Panc1 (cell line): ENCODE results near the gene DEDD2. TPM values are rescaled to one million over a fixed set of nuclear protein-coding genes. Genes with fewer than 3 reads are reported as not detected.

Experiments used
- ATAC-seq: fragments of 200-7000 bp; cut with Tn5 transposase; 2 replicates; pipeline ENCODE4 v1.9.1; 2020; ENCODE audit warnings: mild to moderate bottlenecking, moderate library complexity
- BruUV-seq: library from RNA; stranded (reverse); fragments of 400-500 nt; replicated peaks from 2 replicates; lab custom pipeline; 2021; lab: Mats Ljungman, UMichigan
- CTCF ChIA-PET: fragments of 300-600 bp; sonication (Branson Sonifier 250); formaldehyde crosslinking; loops from one replicate; lab custom pipeline; 2022; ENCODE audit warnings: antibody characterized with exemption; lab: Charles Lee
- POLR2A ChIA-PET: fragments of 300-600 bp; sonication (Branson Sonifier 250); formaldehyde crosslinking; loops from one replicate; lab custom pipeline; 2022; ENCODE audit warnings: antibody characterized with exemption; lab: Charles Lee
- DNase-seq: peaks from one replicate; pipeline ENCODE4 v3.0.0-alpha.2; 2010; ENCODE audit warnings: low read depth, low spot score
- H3K27ac ChIP-seq: 2 replicates; pipeline ENCODE4 v1.5.1; 2011; ENCODE audit warnings: mild to moderate bottlenecking, low read length, inconsistent platforms
- H3K27me3 ChIP-seq: fragments of 200-500 bp; sonication (Bioruptor generic); 2 replicates; pipeline ENCODE4 v1.6.0; 2014; ENCODE audit warnings: low read length, inconsistent platforms; ENCODE audit not compliant: control insufficient read depth, insufficient read depth
- H3K36me3 ChIP-seq: fragments of 200-500 bp; sonication (Bioruptor generic); 2 replicates; pipeline ENCODE4 v1.5.1; 2014; ENCODE audit warnings: inconsistent platforms, mild to moderate bottlenecking, low read length, moderate library complexity; ENCODE audit not compliant: control insufficient read depth, insufficient read depth
- H3K4me1 ChIP-seq: 2 replicates; pipeline ENCODE4 v1.5.1; 2011; ENCODE audit warnings: inconsistent platforms, mild to moderate bottlenecking, low read length, moderate library complexity; ENCODE audit not compliant: control insufficient read depth, insufficient read depth
- H3K4me3 ChIP-seq, 2 experiments: 2 replicates each; pipeline ENCODE4 v1.5.1; 2011 to 2012; ENCODE audit warnings: low read depth in 2 of 2, low read length in 2 of 2, mild to moderate bottlenecking in 2 of 2, inconsistent platforms in 1 of 2, moderate library complexity in 1 of 2
- H3K9me3 ChIP-seq: fragments of 200-500 bp; sonication (Bioruptor generic); 2 replicates; pipeline ENCODE4 v1.5.1; 2014; ENCODE audit warnings: low read depth, mild to moderate bottlenecking, inconsistent platforms, low read length, moderate library complexity; ENCODE audit not compliant: control insufficient read depth, insufficient read depth
- POLR2AphosphoS5 ChIP-seq: IDR thresholded peaks from 2 replicates; pipeline ENCODE4 v1.6.1; 2012; ENCODE audit warnings: mild to moderate bottlenecking, low read depth, low read length, moderate library complexity
- SIN3A ChIP-seq: IDR thresholded peaks from 2 replicates; pipeline ENCODE4 v1.6.1; 2012; ENCODE audit warnings: low read depth, mild to moderate bottlenecking, low read length, moderate library complexity, borderline replicate concordance; ENCODE audit not compliant: insufficient read depth
- TCF7L2 ChIP-seq: IDR thresholded peaks from 2 replicates; pipeline ENCODE4 v1.6.1; 2011; ENCODE audit warnings: mild to moderate bottlenecking, low read depth, low read length, inconsistent platforms
- in situ Hi-C: cut with HindIII; loops from 2 replicates; pipeline ENCODE4 v1.10.0; 2016; ENCODE audit warnings: low sequenced_read_pairs, low pct_unique_long_range_greater_than_20kb
- intact Hi-C: fragments of 100-400 bp; cut with micrococcal nuclease; formaldehyde crosslinking; loops from one replicate; pipeline ENCODE4 v1.10.0; 2022; ENCODE audit not compliant: unreplicated experiment
- total RNA-seq: library from RNA; stranded (reverse); gene quantifications from one replicate; pipeline ENCODE4 v1.2.1, GENCODE V29; 2021; ENCODE audit not compliant: unreplicated experiment
- TF ChIP-seq, protein P1 (sequence below), 2 experiments: IDR thresholded peaks; 2 replicates each; pipeline ENCODE4 v1.6.1; 2011 to 2012; ENCODE audit warnings: low read depth in 2 of 2, control low read depth in 1 of 2, low read length in 1 of 2, mild to moderate bottlenecking in 1 of 2, moderate library complexity in 1 of 2; ENCODE audit not compliant: insufficient read depth in 1 of 2
- TF ChIP-seq, protein P2 (sequence below): fragments of 450-650 bp; IDR thresholded peaks from 2 replicates; pipeline ENCODE4 v1.5.1; 2017; ENCODE audit warnings: mild to moderate bottlenecking

The DEDD2 gene
- total RNA-seq, 1 experiment from 2014 or later: 13.2 TPM

DNA sequence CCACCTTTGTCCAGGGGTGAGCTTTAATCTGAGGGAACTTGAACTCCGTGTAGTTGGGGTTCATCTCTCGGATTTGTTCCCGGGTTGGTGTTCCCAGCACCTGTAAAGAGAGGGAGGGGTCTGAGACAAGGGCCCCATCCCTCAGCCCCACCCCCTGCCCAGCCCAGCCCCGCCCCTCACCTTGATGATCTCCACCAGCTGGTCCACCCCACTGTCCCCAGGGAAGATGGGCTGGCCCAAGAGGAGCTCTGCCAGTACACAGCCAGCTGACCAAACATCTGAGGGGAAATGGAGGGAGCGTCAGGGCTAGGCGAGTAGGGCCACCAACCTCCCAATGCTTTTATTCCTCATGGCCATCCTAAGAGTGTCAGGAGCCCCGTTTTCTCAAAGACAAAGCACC, 15.6 kb upstream of the DEDD2 start:
- H3K9me3 ChIP-seq: no peaks in the 10 kb centered on the region
- BruUV-seq: no TSS peak
- DNase-seq: no peak
- ChIA-PET POLR2A (interaction anchor here (0.5 kb wide), 1 partner anchor 1807 kb away, joined by 4 read pairs; no protein-coding TSS in a partner anchor), CTCF (interaction anchor here (0.6 kb wide), 1 partner anchor 119 kb away, joined by 4 read pairs; no protein-coding TSS in a partner anchor)
- H3K4me3 ChIP-seq: no peak overlapping the region
- TF ChIP-seq, protein P1, sequence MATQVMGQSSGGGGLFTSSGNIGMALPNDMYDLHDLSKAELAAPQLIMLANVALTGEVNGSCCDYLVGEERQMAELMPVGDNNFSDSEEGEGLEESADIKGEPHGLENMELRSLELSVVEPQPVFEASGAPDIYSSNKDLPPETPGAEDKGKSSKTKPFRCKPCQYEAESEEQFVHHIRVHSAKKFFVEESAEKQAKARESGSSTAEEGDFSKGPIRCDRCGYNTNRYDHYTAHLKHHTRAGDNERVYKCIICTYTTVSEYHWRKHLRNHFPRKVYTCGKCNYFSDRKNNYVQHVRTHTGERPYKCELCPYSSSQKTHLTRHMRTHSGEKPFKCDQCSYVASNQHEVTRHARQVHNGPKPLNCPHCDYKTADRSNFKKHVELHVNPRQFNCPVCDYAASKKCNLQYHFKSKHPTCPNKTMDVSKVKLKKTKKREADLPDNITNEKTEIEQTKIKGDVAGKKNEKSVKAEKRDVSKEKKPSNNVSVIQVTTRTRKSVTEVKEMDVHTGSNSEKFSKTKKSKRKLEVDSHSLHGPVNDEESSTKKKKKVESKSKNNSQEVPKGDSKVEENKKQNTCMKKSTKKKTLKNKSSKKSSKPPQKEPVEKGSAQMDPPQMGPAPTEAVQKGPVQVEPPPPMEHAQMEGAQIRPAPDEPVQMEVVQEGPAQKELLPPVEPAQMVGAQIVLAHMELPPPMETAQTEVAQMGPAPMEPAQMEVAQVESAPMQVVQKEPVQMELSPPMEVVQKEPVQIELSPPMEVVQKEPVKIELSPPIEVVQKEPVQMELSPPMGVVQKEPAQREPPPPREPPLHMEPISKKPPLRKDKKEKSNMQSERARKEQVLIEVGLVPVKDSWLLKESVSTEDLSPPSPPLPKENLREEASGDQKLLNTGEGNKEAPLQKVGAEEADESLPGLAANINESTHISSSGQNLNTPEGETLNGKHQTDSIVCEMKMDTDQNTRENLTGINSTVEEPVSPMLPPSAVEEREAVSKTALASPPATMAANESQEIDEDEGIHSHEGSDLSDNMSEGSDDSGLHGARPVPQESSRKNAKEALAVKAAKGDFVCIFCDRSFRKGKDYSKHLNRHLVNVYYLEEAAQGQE (IDR thresholded peaks at IDR 0.05; ENCODE audit: insufficient read depth in 1 of 2, low read depth in 2 of 2, low read length in 1 of 2): no peak
- TF ChIP-seq SIN3A (no peak), TCF7L2 (no peak), POLR2AphosphoS5 (no peak)
- TF ChIP-seq, protein P2, sequence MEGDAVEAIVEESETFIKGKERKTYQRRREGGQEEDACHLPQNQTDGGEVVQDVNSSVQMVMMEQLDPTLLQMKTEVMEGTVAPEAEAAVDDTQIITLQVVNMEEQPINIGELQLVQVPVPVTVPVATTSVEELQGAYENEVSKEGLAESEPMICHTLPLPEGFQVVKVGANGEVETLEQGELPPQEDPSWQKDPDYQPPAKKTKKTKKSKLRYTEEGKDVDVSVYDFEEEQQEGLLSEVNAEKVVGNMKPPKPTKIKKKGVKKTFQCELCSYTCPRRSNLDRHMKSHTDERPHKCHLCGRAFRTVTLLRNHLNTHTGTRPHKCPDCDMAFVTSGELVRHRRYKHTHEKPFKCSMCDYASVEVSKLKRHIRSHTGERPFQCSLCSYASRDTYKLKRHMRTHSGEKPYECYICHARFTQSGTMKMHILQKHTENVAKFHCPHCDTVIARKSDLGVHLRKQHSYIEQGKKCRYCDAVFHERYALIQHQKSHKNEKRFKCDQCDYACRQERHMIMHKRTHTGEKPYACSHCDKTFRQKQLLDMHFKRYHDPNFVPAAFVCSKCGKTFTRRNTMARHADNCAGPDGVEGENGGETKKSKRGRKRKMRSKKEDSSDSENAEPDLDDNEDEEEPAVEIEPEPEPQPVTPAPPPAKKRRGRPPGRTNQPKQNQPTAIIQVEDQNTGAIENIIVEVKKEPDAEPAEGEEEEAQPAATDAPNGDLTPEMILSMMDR: no peak
- H3K36me3 ChIP-seq: 0 out of 2 replicates have a peak, but pooled peaks cover 5% of the 10 kb centered on the region
- intact Hi-C loops (no loop called here), in situ Hi-C loops (no loop called here)
- no peak overlapping the region for H3K27ac ChIP-seq
- peaks cover 8% of the 10 kb centered on the region; the same call in 1 of the 2 replicates for H3K4me1 ChIP-seq
- H3K27me3 ChIP-seq: no peaks in the 10 kb centered on the region
- no peak for ATAC-seq

DNA sequence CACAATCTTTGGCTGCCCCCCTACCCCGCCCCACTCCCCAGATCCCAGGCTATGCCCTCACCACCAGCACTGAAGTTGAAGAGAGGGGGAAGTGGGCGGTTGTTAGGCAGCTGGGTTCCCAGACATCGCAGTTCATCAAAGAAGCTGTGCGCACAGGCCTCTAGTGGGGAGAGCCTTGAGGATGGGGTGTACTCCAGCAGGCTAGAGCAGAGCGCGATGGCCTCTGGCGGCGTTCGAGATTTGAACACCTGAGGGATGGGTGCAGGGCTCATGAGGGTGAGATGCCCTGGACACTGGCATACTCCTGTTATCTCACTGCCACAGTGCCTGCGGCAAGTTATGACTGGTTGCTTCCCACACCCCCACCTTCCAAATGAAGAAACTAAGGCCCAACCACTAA, 15.0 kb upstream of the DEDD2 start:
- ChIA-PET POLR2A (interaction anchor here (0.5 kb wide), 1 partner anchor 1806 kb away, joined by 4 read pairs; no protein-coding TSS in a partner anchor), CTCF (no interaction called here)
- no peaks in the 10 kb centered on the region for H3K27me3 ChIP-seq
- no peaks in the 10 kb centered on the region for H3K9me3 ChIP-seq
- H3K27ac ChIP-seq: no peak overlapping the region
- DNase-seq (no peak), ATAC-seq (no peak)
- BruUV-seq: no TSS peak
- peaks cover 8% of the 10 kb centered on the region; the same call in 1 of the 2 replicates for H3K4me1 ChIP-seq
- TF ChIP-seq, protein P1 (IDR thresholded peaks at IDR 0.05; ENCODE audit: insufficient read depth in 1 of 2, low read depth in 2 of 2, low read length in 1 of 2): no peak
- TF ChIP-seq POLR2AphosphoS5 (no peak), SIN3A (no peak), TCF7L2 (no peak)
- TF ChIP-seq, protein P2: no peak
- intact Hi-C loops (no loop called here), in situ Hi-C loops (no loop called here)
- no peak overlapping the region for H3K4me3 ChIP-seq
- H3K36me3 ChIP-seq: 0 out of 2 replicates have a peak, but pooled peaks cover 5% of the 10 kb centered on the region
